ENCODE results near the gene IL16. TPM values are rescaled to one million over a fixed set of nuclear protein-coding genes. Genes with fewer than 3 reads are reported as not detected.

IL16 gene
- total and polyA plus RNA-seq, 2 donors from 2014 or later: 1.4 to 19.9 TPM

- FAIRE-seq (no peak), DNase-seq (no peak)
- no peaks in the 10 kb centered on the region for H3K36me3 ChIP-seq (ENCODE audit: control insufficient read depth in 2 of 3, insufficient read depth in 3 of 3, low read length in 3 of 3)
- H3K9ac ChIP-seq (ENCODE audit: low read length in 3 of 3): no peak overlapping the region
- no peaks in the 10 kb centered on the region for H3K4me1 ChIP-seq (ENCODE audit: control insufficient read depth in 2 of 3, insufficient read depth in 2 of 3, low read depth in 1 of 3, low read length in 3 of 3)
- no peak overlapping the region for H3K27ac ChIP-seq (ENCODE audit: low read depth in 2 of 2, low read length in 2 of 2)
- no peaks in the 10 kb centered on the region for H3K9me3 ChIP-seq (ENCODE audit: control insufficient read depth in 2 of 3, insufficient read depth in 1 of 3, low read length in 3 of 3)
- no peak for TF ChIP-seq CTCF (IDR thresholded peaks at IDR 0.05; ENCODE audit: borderline replicate concordance, extremely low read depth, insufficient read depth)
- H3K4me3 ChIP-seq (ENCODE audit: low read length in 3 of 3): no peak overlapping the region
- intact Hi-C loops (cut with DNase I): no loop called here
- H3K27me3 ChIP-seq (ENCODE audit: control insufficient read depth, insufficient read depth, low read length): no peaks in the 10 kb centered on the region
Measured at GRCh38 chr15:81197255-81197630, 564 bp downstream of the IL16 start.

- Histone ChIP-seq H3K4me3 (ENCODE audit: low read length in 3 of 3) (no peak overlapping the region), H3K9ac (ENCODE audit: low read length in 3 of 3) (no peak overlapping the region), H3K9me3 (ENCODE audit: control insufficient read depth in 2 of 3, insufficient read depth in 1 of 3, low read length in 3 of 3) (no peaks in the 10 kb centered on the region), H3K36me3 (ENCODE audit: control insufficient read depth in 2 of 3, insufficient read depth in 3 of 3, low read length in 3 of 3) (no peaks in the 10 kb centered on the region), H3K27me3 (ENCODE audit: control insufficient read depth, insufficient read depth, low read length) (no peaks in the 10 kb centered on the region), H3K4me1 (ENCODE audit: control insufficient read depth in 2 of 3, insufficient read depth in 2 of 3, low read depth in 1 of 3, low read length in 3 of 3) (no peaks in the 10 kb centered on the region), H3K27ac (ENCODE audit: low read depth in 2 of 2, low read length in 2 of 2) (no peak overlapping the region)
- no peak for FAIRE-seq
- TF ChIP-seq CTCF (IDR thresholded peaks at IDR 0.05; ENCODE audit: borderline replicate concordance, extremely low read depth, insufficient read depth): no peak
- intact Hi-C loops (cut with DNase I): no loop called here
- DNase-seq: no peak
Measured at GRCh38 chr15:81197688-81198281, 1.1 kb downstream of the IL16 start.

- H3K36me3 ChIP-seq (ENCODE audit: control insufficient read depth in 2 of 3, insufficient read depth in 3 of 3, low read length in 3 of 3): no peaks in the 10 kb centered on the region
- no peak overlapping the region for H3K9ac ChIP-seq (ENCODE audit: low read length in 3 of 3)
- no peaks in the 10 kb centered on the region for H3K4me1 ChIP-seq (ENCODE audit: control insufficient read depth in 2 of 3, insufficient read depth in 2 of 3, low read depth in 1 of 3, low read length in 3 of 3)
- no peak for TF ChIP-seq CTCF (IDR thresholded peaks at IDR 0.05; ENCODE audit: borderline replicate concordance, extremely low read depth, insufficient read depth)
- no peak for DNase-seq
- H3K27ac ChIP-seq (ENCODE audit: low read depth in 2 of 2, low read length in 2 of 2): no peak overlapping the region
- H3K9me3 ChIP-seq (ENCODE audit: control insufficient read depth in 2 of 3, insufficient read depth in 1 of 3, low read length in 3 of 3): no peaks in the 10 kb centered on the region
- intact Hi-C loops (cut with DNase I): no loop called here
- FAIRE-seq: no peak
- H3K27me3 ChIP-seq (ENCODE audit: control insufficient read depth, insufficient read depth, low read length): no peaks in the 10 kb centered on the region
- H3K4me3 ChIP-seq (ENCODE audit: low read length in 3 of 3): no peak overlapping the region
Measured at GRCh38 chr15:81199031-81199779, 2.5 kb downstream of the IL16 start.
